Lower leg skin (tissue), 4 donors: ENCODE results near the gene EPB41L2. TPM values are rescaled to one million over a fixed set of nuclear protein-coding genes. Genes with fewer than 3 reads are reported as not detected.

Experiments
- DNase-seq, 2 donors: peaks; one replicate each; pipeline ENCODE4 v3.0.0-alpha.2; 2019; ENCODE audit warnings: low spot score in 2 of 2
- H3K4me3 ChIP-seq: fragments of 200-600 bp; sonication (generic); 2 replicates; pipeline ENCODE4 v1.5.1; 2017; ENCODE audit warnings: mild to moderate bottlenecking, low read depth; ENCODE audit not compliant: poor library complexity, severe bottlenecking
- POLR2A ChIP-seq, 2 donors: fragments of 450-650 bp; IDR thresholded peaks; one replicate each; pipeline ENCODE4 v1.6.1; 2016 to 2017; ENCODE audit warnings: antibody characterized with exemption in 2 of 2, mild to moderate bottlenecking in 1 of 2, moderate library complexity in 1 of 2
- WGBS, 2 donors: methylation state at CpG; one replicate each; pipeline ENCODE4 v1.1.5; 2018; 5-methylcytosine and 5-hydroxymethylcytosine counted together
- intact Hi-C: fragments of 100-400 bp; cut with DNase I; formaldehyde crosslinking; loops from one replicate; pipeline ENCODE4 v1.15.0; 2023; ENCODE audit warnings: low total_unique reads
- total RNA-seq, 4 donors: library from RNA; depleted of rRNA; stranded (reverse); fragments of >200 nt; gene quantifications; one replicate each; pipeline ENCODE4 v1.1.0, GENCODE V29; 2016
- TF ChIP-seq, protein P1 (sequence below), 3 donors: fragments of 450-650 bp; IDR thresholded peaks; one replicate each; pipeline ENCODE4 v1.5.1; 2016; ENCODE audit warnings: antibody characterized with exemption in 3 of 3, mild to moderate bottlenecking in 3 of 3, moderate library complexity in 2 of 3

EPB41L2 gene
- total RNA-seq, 4 donors from 2014 or later = 8.6 to 19.4 (median 13.8) TPM

GRCh38 chr6:130870179-130870880 is 192.7 kb downstream of the EPB41L2 start:
- TF ChIP-seq POLR2A (IDR thresholded peaks at IDR 0.05) = no peak
- TF ChIP-seq, protein P1, sequence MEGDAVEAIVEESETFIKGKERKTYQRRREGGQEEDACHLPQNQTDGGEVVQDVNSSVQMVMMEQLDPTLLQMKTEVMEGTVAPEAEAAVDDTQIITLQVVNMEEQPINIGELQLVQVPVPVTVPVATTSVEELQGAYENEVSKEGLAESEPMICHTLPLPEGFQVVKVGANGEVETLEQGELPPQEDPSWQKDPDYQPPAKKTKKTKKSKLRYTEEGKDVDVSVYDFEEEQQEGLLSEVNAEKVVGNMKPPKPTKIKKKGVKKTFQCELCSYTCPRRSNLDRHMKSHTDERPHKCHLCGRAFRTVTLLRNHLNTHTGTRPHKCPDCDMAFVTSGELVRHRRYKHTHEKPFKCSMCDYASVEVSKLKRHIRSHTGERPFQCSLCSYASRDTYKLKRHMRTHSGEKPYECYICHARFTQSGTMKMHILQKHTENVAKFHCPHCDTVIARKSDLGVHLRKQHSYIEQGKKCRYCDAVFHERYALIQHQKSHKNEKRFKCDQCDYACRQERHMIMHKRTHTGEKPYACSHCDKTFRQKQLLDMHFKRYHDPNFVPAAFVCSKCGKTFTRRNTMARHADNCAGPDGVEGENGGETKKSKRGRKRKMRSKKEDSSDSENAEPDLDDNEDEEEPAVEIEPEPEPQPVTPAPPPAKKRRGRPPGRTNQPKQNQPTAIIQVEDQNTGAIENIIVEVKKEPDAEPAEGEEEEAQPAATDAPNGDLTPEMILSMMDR (IDR thresholded peaks at IDR 0.05) = no peak
- 87 to 88% methylated on average over 9 of the region's 9 CpGs for WGBS, 2 donors
- intact Hi-C loops = loop anchor here (10.0 kb wide), 1 partner anchor 546 kb away; no protein-coding TSS in a partner anchor
- no peak overlapping the region for H3K4me3 ChIP-seq
- no peak for DNase-seq

DNA sequence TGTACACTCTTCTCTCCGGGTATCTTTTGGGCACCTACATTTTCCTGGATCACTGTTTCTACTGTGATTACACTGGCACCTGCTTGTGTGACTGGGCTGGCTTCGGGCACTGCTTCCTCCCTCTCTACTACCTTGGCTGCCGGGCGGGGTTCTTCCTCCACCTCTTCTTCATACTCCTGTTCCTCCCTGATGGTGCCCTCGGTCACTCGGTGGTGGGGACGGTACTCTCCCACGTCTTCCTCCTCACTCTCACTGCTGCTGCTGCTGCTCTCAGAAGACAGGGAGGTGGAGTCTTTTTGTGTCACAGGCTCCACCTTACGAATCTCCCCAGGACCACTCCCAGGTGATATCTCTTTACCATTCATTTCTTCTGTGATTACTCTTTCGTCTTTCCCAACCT is 193.4 kb downstream of the EPB41L2 start:
- intact Hi-C loops = loop anchor here (10.0 kb wide), 1 partner anchor 545 kb away; no protein-coding TSS in a partner anchor
- DNase-seq = no peak
- no peak overlapping the region for H3K4me3 ChIP-seq
- 92 to 95% methylated on average over 10 of the region's 10 CpGs for WGBS, 2 donors
- TF ChIP-seq, protein P1 (IDR thresholded peaks at IDR 0.05) = no peak
- TF ChIP-seq POLR2A (IDR thresholded peaks at IDR 0.05) = no peak

DNA sequence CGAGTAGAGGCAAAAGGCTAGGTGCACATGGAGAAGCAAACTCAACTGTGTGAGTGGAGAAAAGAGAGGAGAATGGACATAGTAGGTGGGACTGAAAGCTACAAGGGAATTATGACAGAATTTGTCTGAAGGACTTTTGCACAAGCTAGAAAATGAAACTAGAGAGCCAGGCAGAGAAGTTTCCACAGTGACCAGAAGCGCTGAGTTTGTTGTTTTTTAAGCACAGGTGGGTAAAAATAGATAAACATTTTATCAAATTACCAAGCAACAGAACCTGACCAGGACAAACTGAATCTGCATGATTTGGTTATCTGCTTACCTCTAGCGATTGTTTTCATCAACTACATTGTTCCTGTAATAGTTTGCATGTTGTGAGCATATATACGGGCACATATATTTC is 197.3 kb downstream of the EPB41L2 start:
- TF ChIP-seq, protein P1 (IDR thresholded peaks at IDR 0.05) = no peak
- no peak for TF ChIP-seq POLR2A (IDR thresholded peaks at IDR 0.05)
- WGBS, 2 donors = 93 to 95% methylated on average over 4 of the region's 4 CpGs
- intact Hi-C loops = no loop called here

GRCh38 chr6:130864344-130864743 is 198.7 kb downstream of the EPB41L2 start:
- DNase-seq = no peak
- 94 to 95% methylated on average over 11 of the region's 11 CpGs for WGBS, 2 donors
- TF ChIP-seq, protein P1 (IDR thresholded peaks at IDR 0.05) = no peak
- no peak for TF ChIP-seq POLR2A (IDR thresholded peaks at IDR 0.05)
- no peak overlapping the region for H3K4me3 ChIP-seq
- intact Hi-C loops = no loop called here

More for the DNA sequence above, 197.3 kb downstream of the EPB41L2 start:
- no peak for DNase-seq
- no peak overlapping the region for H3K4me3 ChIP-seq

DNA sequence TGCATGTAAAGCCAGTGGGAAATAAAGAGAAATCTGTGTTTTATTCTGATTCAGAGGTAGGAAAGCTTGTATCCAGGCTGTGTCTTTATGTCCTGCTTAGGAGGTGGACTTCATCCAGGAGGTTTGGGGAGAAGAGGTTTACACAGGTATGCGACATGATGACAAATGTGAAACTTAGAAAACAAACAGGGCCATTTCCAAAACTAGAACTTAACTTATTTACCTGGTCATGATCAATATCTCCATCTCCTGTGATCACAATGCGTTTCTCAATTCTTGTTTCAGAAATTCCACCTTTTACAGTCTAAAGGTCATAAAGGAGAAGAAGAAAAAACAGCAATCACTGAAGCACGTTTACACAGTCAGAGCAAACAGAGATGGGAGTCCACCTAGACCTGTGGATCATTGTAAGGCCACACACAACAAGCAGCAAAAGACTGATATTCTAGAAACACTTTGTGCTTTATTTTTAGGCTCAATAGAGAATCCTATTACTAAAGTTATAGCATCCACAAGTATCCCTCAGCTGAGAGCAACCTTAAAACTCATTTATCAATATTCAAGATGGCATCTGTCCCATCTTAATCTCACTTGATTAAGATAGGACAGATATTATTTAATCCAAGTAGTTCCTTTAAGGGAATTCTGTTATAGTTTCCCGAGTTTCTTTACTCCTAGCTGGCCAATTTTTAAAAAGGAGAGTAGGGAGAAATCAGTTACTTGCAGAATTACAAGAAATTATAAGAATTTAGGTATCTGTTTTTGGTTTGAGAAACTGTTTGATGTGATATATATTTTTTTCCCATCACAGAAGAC is 199.4 kb downstream of the EPB41L2 start:
- H3K4me3 ChIP-seq = no peak overlapping the region
- no peak for TF ChIP-seq POLR2A (IDR thresholded peaks at IDR 0.05)
- TF ChIP-seq, protein P1 (IDR thresholded peaks at IDR 0.05) = no peak
- 87 to 89% methylated on average over 4 of the region's 4 CpGs for WGBS, 2 donors
- intact Hi-C loops = no loop called here
- no peak for DNase-seq
